Bronchus fibroblast of lung (primary cell): ENCODE data around the gene RSPO4. TPM values are rescaled to one million over a fixed set of nuclear protein-coding genes. Genes with fewer than 3 reads are reported as not detected.

ENCODE experiments used
- total RNA-seq: library from RNA; depleted of rRNA; stranded (reverse); fragments of >200 nt; gene quantifications from 2 replicates; pipeline ENCODE4 v1.2.3, GENCODE V29; 2015

Gene RSPO4
- total RNA-seq: 0.17 TPM in 1 of 2 replicates, not detected in the other

GRCh38 chr20:1001911-1002681 lies at the start of gene RSPO4:
Gene RSPO4 (minus strand): TSS chr20:1002311. CDS start chr20:1002164, 147 bp downstream.

DNA sequence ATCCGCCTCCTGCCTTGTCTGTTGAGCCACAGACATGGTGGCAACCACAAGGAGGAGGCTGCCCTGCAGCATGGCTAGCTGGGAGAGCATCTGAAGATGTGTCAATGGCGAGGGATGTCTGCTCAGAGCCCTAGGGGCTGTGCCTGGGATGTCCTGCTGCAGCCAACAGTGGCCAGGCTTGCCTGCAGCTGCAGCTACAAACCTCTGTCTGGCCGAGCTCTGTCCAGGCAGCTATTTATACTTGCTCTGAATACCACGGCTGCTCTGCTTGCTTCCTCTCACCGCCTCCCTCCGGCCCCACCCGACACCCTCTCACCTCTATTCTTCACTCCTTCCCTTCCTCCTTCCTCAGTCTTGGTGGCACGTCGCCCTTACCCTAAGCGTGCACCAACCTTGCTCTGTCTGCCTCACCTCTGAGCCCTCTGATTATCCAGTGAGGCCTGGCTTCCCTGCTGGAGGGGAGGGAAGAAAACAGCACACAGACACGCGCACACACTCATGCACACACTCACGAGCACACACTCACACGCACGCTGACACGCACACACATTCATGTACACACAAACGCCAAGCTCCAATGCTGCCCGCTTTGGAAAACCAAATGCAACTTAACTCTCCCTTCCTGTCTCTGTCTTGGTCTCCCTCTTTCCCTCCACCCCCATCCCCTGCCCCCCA lies 85.8 kb downstream of the RSPO4 start, which contains the start of gene ANGPT4:
Gene ANGPT4, minus strand, starts transcription at position 210 of the 675 bp plus-strand sequence. Its CDS starts 120 bp downstream, at position 90.

Other genes starting within 250 kb of the RSPO4 start
- not detected in 2 replicates for gene SLC52A3, start 233.8 kb downstream of the RSPO4 start, total RNA-seq
- 9.1 and 9.8 TPM in 2 replicates for gene FAM110A, start 168.6 kb downstream of the RSPO4 start, total RNA-seq
- gene ANGPT4, start 86.0 kb downstream of the RSPO4 start, total RNA-seq: under 0.01 TPM in 1 of 2 replicates, not detected in the other
- gene PSMF1, start 116.3 kb upstream of the RSPO4 start, total RNA-seq: 138 and 231 TPM in 2 replicates
- not detected in 2 replicates for gene TMEM74B, start 182.7 kb upstream of the RSPO4 start, total RNA-seq
- not detected in 2 replicates for gene C20orf202, start 201.1 kb upstream of the RSPO4 start, total RNA-seq
- not detected in 2 replicates for gene RAD21L1, start 223.7 kb upstream of the RSPO4 start, total RNA-seq